ENCODE measurements around the gene ZEB2.
A peak's percentile ranks its signal among the peaks of the same experiment; 100 is the strongest.

ZEB2 gene

GRCh38 chr2:144389151-144389929, 130.6 kb downstream of the ZEB2 start:
- peaks cover 11% of the 10 kb centered on the region for H3K4me1 ChIP-seq (ENCODE audit: control insufficient read depth, insufficient read depth, low read length)
- no peak overlapping the region for H3K9ac ChIP-seq (ENCODE audit: low read length)
- H3K27me3 ChIP-seq (replicated peaks; ENCODE audit: control insufficient read depth, insufficient read depth, low read length), result no peaks in the 10 kb centered on the region
- H3K9me3 ChIP-seq (ENCODE audit: control insufficient read depth, low read length), result no peaks in the 10 kb centered on the region
- H3K4me3 ChIP-seq (ENCODE audit: low read length), result no peak overlapping the region
- peaks cover 94% of the 10 kb centered on the region for H3K36me3 ChIP-seq (ENCODE audit: control insufficient read depth, insufficient read depth, low read length, severe bottlenecking)
- no peak for DNase-seq (ENCODE audit: low read depth)

GRCh38 chr2:144385381-144385780, 134.5 kb downstream of the ZEB2 start:
- Histone ChIP-seq H3K27me3 (replicated peaks; ENCODE audit: control insufficient read depth, insufficient read depth, low read length) (no peaks in the 10 kb centered on the region), H3K9ac (ENCODE audit: low read length) (no peak overlapping the region), H3K36me3 (ENCODE audit: control insufficient read depth, insufficient read depth, low read length, severe bottlenecking) (peaks cover 63% of the 10 kb centered on the region), H3K4me1 (ENCODE audit: control insufficient read depth, insufficient read depth, low read length) (peaks cover 4% of the 10 kb centered on the region), H3K4me3 (ENCODE audit: low read length) (no peak overlapping the region), H3K9me3 (ENCODE audit: control insufficient read depth, low read length) (no peaks in the 10 kb centered on the region)
- DNase-seq (ENCODE audit: low read depth), result no peak

- H3K4me1 ChIP-seq (ENCODE audit: control insufficient read depth, insufficient read depth, low read length), result peaks cover 7% of the 10 kb centered on the region
- peaks cover 46% of the 10 kb centered on the region for H3K36me3 ChIP-seq (ENCODE audit: control insufficient read depth, insufficient read depth, low read length, severe bottlenecking)
- H3K9ac ChIP-seq (ENCODE audit: low read length), result no peak overlapping the region
- no peak for DNase-seq (ENCODE audit: low read depth)
- no peak overlapping the region for H3K4me3 ChIP-seq (ENCODE audit: low read length)
- no peaks in the 10 kb centered on the region for H3K9me3 ChIP-seq (ENCODE audit: control insufficient read depth, low read length)
- H3K27me3 ChIP-seq (replicated peaks; ENCODE audit: control insufficient read depth, insufficient read depth, low read length), result no peaks in the 10 kb centered on the region
Observed at GRCh38 chr2:144383571-144384100, 136.3 kb downstream of the ZEB2 start.

GRCh38 chr2:144382849-144383248, 137.1 kb downstream of the ZEB2 start:
- Histone ChIP-seq H3K4me3 (ENCODE audit: low read length) (no peak overlapping the region), H3K27me3 (replicated peaks; ENCODE audit: control insufficient read depth, insufficient read depth, low read length) (no peaks in the 10 kb centered on the region), H3K4me1 (ENCODE audit: control insufficient read depth, insufficient read depth, low read length) (peaks cover 15% of the 10 kb centered on the region), H3K9me3 (ENCODE audit: control insufficient read depth, low read length) (no peaks in the 10 kb centered on the region), H3K36me3 (ENCODE audit: control insufficient read depth, insufficient read depth, low read length, severe bottlenecking) (peaks cover 38% of the 10 kb centered on the region), H3K9ac (ENCODE audit: low read length) (no peak overlapping the region)
- DNase-seq (ENCODE audit: low read depth), result no peak

- Histone ChIP-seq H3K9me3 (ENCODE audit: control insufficient read depth, low read length) (no peaks in the 10 kb centered on the region), H3K4me1 (ENCODE audit: control insufficient read depth, insufficient read depth, low read length) (peaks cover 25% of the 10 kb centered on the region), H3K9ac (ENCODE audit: low read length) (no peak overlapping the region), H3K27me3 (replicated peaks; ENCODE audit: control insufficient read depth, insufficient read depth, low read length) (no peaks in the 10 kb centered on the region), H3K4me3 (ENCODE audit: low read length) (no peak overlapping the region), H3K36me3 (ENCODE audit: control insufficient read depth, insufficient read depth, low read length, severe bottlenecking) (peaks cover 31% of the 10 kb centered on the region)
- DNase-seq (ENCODE audit: low read depth), result no peak
Observed at GRCh38 chr2:144381716-144382115, 138.2 kb downstream of the ZEB2 start.

- no peak for DNase-seq (ENCODE audit: low read depth)
- H3K4me3 ChIP-seq (ENCODE audit: low read length), result no peak overlapping the region
- H3K27me3 ChIP-seq (replicated peaks; ENCODE audit: control insufficient read depth, insufficient read depth, low read length), result no peaks in the 10 kb centered on the region
- peaks cover 13% of the 10 kb centered on the region for H3K36me3 ChIP-seq (ENCODE audit: control insufficient read depth, insufficient read depth, low read length, severe bottlenecking)
- no peak overlapping the region for H3K9ac ChIP-seq (ENCODE audit: low read length)
- H3K4me1 ChIP-seq (ENCODE audit: control insufficient read depth, insufficient read depth, low read length), result peaks cover 26% of the 10 kb centered on the region
- no peaks in the 10 kb centered on the region for H3K9me3 ChIP-seq (ENCODE audit: control insufficient read depth, low read length)
Observed at GRCh38 chr2:144379851-144380311, 140.0 kb downstream of the ZEB2 start.

GRCh38 chr2:144378551-144378950, 141.4 kb downstream of the ZEB2 start:
- no peaks in the 10 kb centered on the region for H3K27me3 ChIP-seq (replicated peaks; ENCODE audit: control insufficient read depth, insufficient read depth, low read length)
- H3K9me3 ChIP-seq (ENCODE audit: control insufficient read depth, low read length), result no peaks in the 10 kb centered on the region
- peaks cover 28% of the 10 kb centered on the region for H3K4me1 ChIP-seq (ENCODE audit: control insufficient read depth, insufficient read depth, low read length)
- DNase-seq (ENCODE audit: low read depth), result no peak
- H3K36me3 ChIP-seq (ENCODE audit: control insufficient read depth, insufficient read depth, low read length, severe bottlenecking), result peaks cover under 1% of the 10 kb centered on the region
- H3K9ac ChIP-seq (ENCODE audit: low read length), result no peak overlapping the region
- no peak overlapping the region for H3K4me3 ChIP-seq (ENCODE audit: low read length)

- Histone ChIP-seq H3K36me3 (ENCODE audit: control insufficient read depth, insufficient read depth, low read length, severe bottlenecking) (no peaks in the 10 kb centered on the region), H3K9me3 (ENCODE audit: control insufficient read depth, low read length) (no peaks in the 10 kb centered on the region), H3K4me3 (ENCODE audit: low read length) (no peak overlapping the region), H3K4me1 (ENCODE audit: control insufficient read depth, insufficient read depth, low read length) (peaks cover 31% of the 10 kb centered on the region), H3K27me3 (replicated peaks; ENCODE audit: control insufficient read depth, insufficient read depth, low read length) (no peaks in the 10 kb centered on the region), H3K9ac (ENCODE audit: low read length) (no peak overlapping the region)
- DNase-seq (ENCODE audit: low read depth), result no peak
Observed at GRCh38 chr2:144377914-144378313, 142.0 kb downstream of the ZEB2 start.

- Histone ChIP-seq H3K9ac (ENCODE audit: low read length) (no peak overlapping the region), H3K9me3 (ENCODE audit: control insufficient read depth, low read length) (no peaks in the 10 kb centered on the region), H3K36me3 (ENCODE audit: control insufficient read depth, insufficient read depth, low read length, severe bottlenecking) (no peaks in the 10 kb centered on the region), H3K27me3 (replicated peaks; ENCODE audit: control insufficient read depth, insufficient read depth, low read length) (no peaks in the 10 kb centered on the region), H3K4me3 (ENCODE audit: low read length) (no peak overlapping the region), H3K4me1 (ENCODE audit: control insufficient read depth, insufficient read depth, low read length) (peaks cover 41% of the 10 kb centered on the region)
- peak; percentile 19 for DNase-seq (ENCODE audit: low read depth)
Observed at GRCh38 chr2:144376926-144377325, 143.0 kb downstream of the ZEB2 start.

- H3K27me3 ChIP-seq (replicated peaks; ENCODE audit: control insufficient read depth, insufficient read depth, low read length), result no peaks in the 10 kb centered on the region
- no peak overlapping the region for H3K4me3 ChIP-seq (ENCODE audit: low read length)
- H3K9me3 ChIP-seq (ENCODE audit: control insufficient read depth, low read length), result no peaks in the 10 kb centered on the region
- no peaks in the 10 kb centered on the region for H3K36me3 ChIP-seq (ENCODE audit: control insufficient read depth, insufficient read depth, low read length, severe bottlenecking)
- no peak for DNase-seq (ENCODE audit: low read depth)
- peaks cover 43% of the 10 kb centered on the region for H3K4me1 ChIP-seq (ENCODE audit: control insufficient read depth, insufficient read depth, low read length)
- no peak overlapping the region for H3K9ac ChIP-seq (ENCODE audit: low read length)
Observed at GRCh38 chr2:144376460-144376859, 143.5 kb downstream of the ZEB2 start.

GRCh38 chr2:144374163-144374661, 145.7 kb downstream of the ZEB2 start:
- no peak overlapping the region for H3K4me3 ChIP-seq (ENCODE audit: low read length)
- H3K9ac ChIP-seq (ENCODE audit: low read length), result no peak overlapping the region
- H3K27me3 ChIP-seq (replicated peaks; ENCODE audit: control insufficient read depth, insufficient read depth, low read length), result no peaks in the 10 kb centered on the region
- no peaks in the 10 kb centered on the region for H3K9me3 ChIP-seq (ENCODE audit: control insufficient read depth, low read length)
- peak; percentile 41 for DNase-seq (ENCODE audit: low read depth)
- H3K4me1 ChIP-seq (ENCODE audit: control insufficient read depth, insufficient read depth, low read length), result peaks cover 40% of the 10 kb centered on the region
- no peaks in the 10 kb centered on the region for H3K36me3 ChIP-seq (ENCODE audit: control insufficient read depth, insufficient read depth, low read length, severe bottlenecking)

All from adipocyte (in vitro differentiated cells).